Lower leg skin (tissue), 3 donors: Measurements from ENCODE around the gene TMEM217.

ENCODE experiments used
- POLR2A ChIP-seq, 2 donors: fragments of 450-650 bp; IDR thresholded peaks; one replicate each; pipeline ENCODE4 v1.6.1; 2016 to 2017; ENCODE audit warnings: antibody characterized with exemption in 2 of 2, mild to moderate bottlenecking in 1 of 2, moderate library complexity in 1 of 2
- TF ChIP-seq, protein P1 (sequence below), 3 donors: fragments of 450-650 bp; IDR thresholded peaks; one replicate each; pipeline ENCODE4 v1.5.1; 2016; ENCODE audit warnings: antibody characterized with exemption in 3 of 3, mild to moderate bottlenecking in 3 of 3, moderate library complexity in 2 of 3

DNA sequence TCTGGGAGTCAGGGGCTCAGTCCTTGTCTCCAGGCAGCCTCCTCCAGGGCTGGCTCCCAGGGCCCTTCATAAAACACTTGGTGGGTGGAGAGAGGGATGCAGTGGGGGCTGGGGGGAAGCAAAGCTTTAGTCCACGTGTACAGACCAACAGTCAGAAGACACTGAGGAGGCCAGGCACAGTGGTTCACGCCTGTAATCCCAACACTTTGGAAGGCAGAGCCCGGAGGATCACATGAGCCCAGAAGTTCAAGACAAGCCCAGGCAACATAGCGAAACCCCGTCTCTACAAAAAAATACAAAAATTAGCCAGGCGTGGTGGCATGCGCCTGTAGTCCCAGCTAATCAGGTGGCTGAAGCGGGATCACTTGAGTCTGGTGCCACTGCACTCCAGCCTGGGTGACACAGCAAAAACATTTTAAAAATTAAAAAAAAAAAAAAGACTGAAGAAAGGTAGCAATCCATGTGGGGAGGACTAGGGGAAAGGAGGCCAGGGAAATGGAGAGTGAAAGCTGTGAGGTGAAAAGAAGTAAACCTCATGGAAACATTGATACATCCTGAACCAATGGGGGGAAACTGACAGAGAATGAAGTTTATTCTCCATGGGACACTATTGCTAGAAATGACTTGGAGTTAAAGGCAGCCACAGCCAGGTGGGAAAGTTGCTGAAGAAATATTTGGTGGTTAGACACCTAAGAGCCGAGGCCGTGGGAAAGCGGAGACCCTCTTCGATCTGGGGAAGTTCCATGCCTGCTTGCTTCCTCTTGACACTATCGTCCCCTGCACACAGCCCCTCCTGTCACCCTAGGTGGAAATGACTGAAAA, 52.6 kb downstream of the TMEM217 start:
- TF ChIP-seq POLR2A (IDR thresholded peaks at IDR 0.05), result no peak
- TF ChIP-seq, protein P1, sequence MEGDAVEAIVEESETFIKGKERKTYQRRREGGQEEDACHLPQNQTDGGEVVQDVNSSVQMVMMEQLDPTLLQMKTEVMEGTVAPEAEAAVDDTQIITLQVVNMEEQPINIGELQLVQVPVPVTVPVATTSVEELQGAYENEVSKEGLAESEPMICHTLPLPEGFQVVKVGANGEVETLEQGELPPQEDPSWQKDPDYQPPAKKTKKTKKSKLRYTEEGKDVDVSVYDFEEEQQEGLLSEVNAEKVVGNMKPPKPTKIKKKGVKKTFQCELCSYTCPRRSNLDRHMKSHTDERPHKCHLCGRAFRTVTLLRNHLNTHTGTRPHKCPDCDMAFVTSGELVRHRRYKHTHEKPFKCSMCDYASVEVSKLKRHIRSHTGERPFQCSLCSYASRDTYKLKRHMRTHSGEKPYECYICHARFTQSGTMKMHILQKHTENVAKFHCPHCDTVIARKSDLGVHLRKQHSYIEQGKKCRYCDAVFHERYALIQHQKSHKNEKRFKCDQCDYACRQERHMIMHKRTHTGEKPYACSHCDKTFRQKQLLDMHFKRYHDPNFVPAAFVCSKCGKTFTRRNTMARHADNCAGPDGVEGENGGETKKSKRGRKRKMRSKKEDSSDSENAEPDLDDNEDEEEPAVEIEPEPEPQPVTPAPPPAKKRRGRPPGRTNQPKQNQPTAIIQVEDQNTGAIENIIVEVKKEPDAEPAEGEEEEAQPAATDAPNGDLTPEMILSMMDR (IDR thresholded peaks at IDR 0.05), result no peak
